ENCODE data around the gene HBA1.

DNA sequence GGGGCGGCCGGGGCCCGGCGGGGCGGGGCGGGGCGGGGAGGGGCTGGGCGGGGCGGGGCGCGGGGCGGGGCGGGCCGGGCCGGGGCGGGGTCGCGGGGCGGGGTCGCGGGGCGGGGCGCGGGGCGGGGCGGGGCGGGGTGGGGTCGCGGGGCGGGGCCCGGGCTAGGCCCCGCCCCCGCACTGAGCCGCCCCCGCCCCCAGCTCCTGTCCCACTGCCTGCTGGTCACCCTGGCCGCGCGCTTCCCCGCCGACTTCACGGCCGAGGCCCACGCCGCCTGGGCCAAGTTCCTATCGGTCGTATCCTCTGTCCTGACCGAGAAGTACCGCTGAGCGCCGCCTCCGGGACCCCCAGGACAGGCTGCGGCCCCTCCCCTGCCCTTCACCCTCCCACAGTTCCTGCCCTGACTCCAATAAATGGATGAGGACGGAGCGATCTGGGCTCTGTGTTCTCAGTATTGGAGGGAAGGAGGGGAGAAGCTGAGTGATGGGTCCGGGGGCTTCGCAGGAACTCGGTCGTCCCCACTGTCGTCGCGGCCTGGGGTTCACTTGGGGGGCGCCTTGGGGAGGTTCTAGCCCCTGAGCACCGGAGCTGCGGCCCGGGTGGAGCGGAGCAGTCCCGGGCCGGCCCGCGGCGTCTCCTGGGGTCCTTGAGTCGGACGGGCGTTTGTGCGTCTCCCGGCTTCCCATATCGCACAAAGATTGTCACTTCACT lies 11.5 kb upstream of the HBA1 start:
- TF ChIP-seq, protein P1, sequence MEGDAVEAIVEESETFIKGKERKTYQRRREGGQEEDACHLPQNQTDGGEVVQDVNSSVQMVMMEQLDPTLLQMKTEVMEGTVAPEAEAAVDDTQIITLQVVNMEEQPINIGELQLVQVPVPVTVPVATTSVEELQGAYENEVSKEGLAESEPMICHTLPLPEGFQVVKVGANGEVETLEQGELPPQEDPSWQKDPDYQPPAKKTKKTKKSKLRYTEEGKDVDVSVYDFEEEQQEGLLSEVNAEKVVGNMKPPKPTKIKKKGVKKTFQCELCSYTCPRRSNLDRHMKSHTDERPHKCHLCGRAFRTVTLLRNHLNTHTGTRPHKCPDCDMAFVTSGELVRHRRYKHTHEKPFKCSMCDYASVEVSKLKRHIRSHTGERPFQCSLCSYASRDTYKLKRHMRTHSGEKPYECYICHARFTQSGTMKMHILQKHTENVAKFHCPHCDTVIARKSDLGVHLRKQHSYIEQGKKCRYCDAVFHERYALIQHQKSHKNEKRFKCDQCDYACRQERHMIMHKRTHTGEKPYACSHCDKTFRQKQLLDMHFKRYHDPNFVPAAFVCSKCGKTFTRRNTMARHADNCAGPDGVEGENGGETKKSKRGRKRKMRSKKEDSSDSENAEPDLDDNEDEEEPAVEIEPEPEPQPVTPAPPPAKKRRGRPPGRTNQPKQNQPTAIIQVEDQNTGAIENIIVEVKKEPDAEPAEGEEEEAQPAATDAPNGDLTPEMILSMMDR (IDR thresholded peaks at IDR 0.05): no peak
- no peak for TF ChIP-seq EP300 (IDR thresholded peaks at IDR 0.05)
- TF ChIP-seq POLR2A (IDR thresholded peaks at IDR 0.05; ENCODE audit: low read depth): no peak
